Measurements from ENCODE around the gene CTTNBP2.

CTTNBP2 gene

DNA sequence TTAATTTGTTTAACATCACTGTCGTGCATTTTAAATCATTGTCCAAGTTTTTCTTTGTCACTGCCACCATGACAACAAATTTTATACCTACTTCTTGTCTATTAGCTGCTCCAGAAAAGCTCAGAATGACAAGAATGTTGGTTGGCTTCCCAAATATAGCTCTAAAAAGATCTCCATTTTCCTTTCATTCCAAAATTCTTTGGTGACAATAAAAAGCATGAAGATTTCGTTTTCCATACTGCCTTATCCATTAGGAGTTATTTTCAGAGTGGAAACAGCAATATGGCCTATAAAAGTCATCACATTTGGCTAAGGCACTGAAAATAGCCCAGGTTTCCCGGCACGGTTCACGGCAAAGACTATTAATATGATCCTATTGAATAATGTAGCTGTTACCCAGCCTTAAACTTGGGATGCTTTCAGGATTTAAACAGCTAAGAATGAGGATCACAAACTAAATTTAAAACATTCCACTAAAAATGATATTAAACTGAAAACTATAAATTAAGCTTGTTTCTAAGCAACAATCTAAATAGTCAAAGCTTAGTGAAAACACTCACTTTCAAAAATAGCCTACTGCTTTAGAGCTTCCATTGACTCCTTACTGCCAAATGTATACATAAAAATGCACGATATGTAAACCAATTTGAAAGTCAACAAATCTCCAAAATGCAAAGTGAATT is 2.7 kb downstream of the CTTNBP2 start:
- no peak for DNase-seq (ENCODE audit: low spot score)

DNA sequence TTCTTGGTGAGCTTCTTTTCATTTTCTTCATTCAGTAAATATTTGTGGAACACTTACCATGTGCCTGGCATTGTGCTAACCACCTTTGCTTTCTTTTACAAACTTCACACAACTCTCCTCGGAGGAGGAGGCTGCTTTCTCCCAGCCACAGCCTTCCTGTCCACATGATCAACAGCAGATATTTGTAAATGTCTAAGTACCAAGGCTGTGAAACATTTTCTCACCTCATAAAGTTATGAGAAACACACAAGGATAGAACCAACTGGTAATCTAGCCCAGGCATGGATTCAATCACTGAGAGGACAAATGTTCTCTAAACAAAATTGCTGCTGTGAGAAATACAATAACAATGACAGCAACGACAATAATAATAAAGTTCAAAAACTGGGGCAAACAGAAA is 3.9 kb downstream of the CTTNBP2 start:
- DNase-seq (ENCODE audit: low spot score), result no peak

GRCh38 chr7:117863618-117864017 is 9.6 kb downstream of the CTTNBP2 start:
- DNase-seq (ENCODE audit: low spot score), result no peak

DNA sequence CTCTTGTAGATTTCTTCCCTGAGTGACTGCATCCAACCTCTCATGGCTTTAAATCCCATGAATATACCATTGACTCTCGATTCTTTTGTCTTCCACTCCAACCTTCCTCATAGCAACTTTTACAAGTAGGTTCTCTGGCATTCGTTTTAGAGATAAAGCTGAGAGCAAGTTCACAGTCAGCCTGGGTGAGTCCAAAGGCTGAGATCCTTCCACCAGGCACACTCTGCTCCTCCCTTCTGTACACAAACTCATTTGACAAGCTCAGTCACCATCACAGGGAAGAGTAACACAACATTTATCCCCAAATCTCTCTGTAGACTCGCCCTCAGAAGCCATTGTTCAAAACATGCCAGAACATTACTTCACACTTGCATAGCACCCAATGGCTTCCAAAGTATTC is 10.9 kb downstream of the CTTNBP2 start:
- DNase-seq (ENCODE audit: low spot score), result no peak

DNA sequence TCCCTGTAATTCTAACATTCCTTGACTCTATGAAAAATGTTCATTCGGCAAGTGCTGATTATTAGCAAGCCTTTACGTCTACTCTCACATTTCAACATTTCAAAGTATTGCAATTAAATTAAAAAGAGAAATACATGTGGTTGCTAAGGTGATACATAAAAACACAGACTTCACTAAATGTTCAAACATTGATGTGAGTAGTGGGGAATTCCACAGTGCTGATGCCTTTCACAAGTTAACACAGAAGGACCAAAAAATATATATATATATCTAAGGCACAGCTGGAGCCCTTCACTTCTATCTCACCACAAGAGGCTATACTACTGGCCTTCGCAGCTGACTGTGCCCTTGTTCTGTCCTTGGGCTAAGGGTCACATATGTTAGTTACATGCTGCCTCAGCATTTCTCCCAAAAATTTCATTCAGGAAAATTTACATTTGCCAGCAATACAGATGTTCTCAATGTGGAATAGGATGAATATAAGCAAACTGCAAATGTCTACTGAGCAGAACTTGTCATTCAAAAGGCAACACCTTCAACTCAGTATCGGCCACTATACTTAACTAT is 13.9 kb downstream of the CTTNBP2 start:
- DNase-seq (ENCODE audit: low spot score), result no peak

GRCh38 chr7:117858712-117859111 is 14.5 kb downstream of the CTTNBP2 start:
- DNase-seq (ENCODE audit: low spot score), result no peak

GRCh38 chr7:117857718-117858117 is 15.5 kb downstream of the CTTNBP2 start:
- DNase-seq (ENCODE audit: low spot score), result no peak

- DNase-seq (ENCODE audit: low spot score), result no peak
Measured at GRCh38 chr7:117856196-117856595, 17.0 kb downstream of the CTTNBP2 start.

GRCh38 chr7:117854186-117854585 is 19.1 kb downstream of the CTTNBP2 start:
- DNase-seq (ENCODE audit: low spot score), result no peak

DNA sequence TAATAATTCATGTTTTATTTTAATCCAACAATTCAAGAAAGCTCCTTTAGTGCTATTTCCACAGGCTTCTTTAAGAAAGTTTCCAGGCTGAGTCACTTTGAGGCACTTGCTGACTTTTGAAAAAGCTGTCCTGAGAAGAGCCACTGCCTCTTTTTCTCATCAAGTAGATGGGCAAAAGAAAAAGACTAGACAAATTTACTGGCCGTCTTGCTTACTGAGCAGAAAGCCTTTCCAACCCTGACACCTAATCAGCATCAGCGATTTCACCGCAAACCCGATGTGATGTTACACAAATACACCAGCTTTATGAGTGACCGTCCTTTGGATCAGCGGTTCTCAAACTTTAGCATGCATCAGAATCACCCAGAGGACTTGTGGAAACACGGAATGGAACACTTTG is 24.3 kb downstream of the CTTNBP2 start:
- no peak for DNase-seq (ENCODE audit: low spot score)

GRCh38 chr7:117844678-117845077 is 28.6 kb downstream of the CTTNBP2 start:
- no peak for DNase-seq (ENCODE audit: low spot score)

GRCh38 chr7:117841611-117842010 is 31.6 kb downstream of the CTTNBP2 start:
- no peak for DNase-seq (ENCODE audit: low spot score)

- DNase-seq (ENCODE audit: low spot score), result no peak
Measured at GRCh38 chr7:117841011-117841410, 32.2 kb downstream of the CTTNBP2 start.

- DNase-seq (ENCODE audit: low spot score), result no peak
Measured at GRCh38 chr7:117839507-117839906, 33.7 kb downstream of the CTTNBP2 start.

GRCh38 chr7:117837841-117838240 is 35.4 kb downstream of the CTTNBP2 start:
- DNase-seq (ENCODE audit: low spot score), result no peak

DNA sequence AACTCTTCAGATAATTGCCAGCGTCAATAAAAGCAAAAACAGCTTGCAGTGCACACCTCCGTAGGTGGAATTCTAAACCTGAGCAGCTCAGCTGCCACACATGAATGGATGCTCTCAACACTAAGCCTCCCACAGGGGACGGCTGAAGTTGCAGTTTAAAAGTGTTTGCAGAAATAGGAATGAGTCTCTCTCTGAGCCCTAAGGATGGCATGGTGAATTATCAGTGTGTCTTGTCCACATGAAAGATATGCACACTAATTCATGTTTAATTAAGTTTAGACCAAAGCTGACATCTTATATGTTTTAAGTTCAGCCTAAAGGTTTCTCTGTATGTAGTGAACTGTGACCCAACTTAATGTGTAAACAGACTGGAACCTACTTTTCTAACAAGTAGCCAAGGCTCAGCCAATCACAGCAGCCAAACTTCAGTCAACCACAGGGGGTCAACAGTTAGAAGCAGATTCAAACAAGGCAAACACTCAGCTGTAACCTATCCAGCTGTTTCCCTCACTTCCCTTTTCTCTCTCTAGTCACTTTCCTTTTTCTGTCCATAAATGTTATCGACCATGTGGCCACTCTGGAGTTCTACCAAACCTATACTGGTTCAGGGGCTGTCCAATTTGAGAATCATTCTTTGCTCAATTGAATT is 38.1 kb downstream of the CTTNBP2 start:
- DNase-seq (ENCODE audit: low spot score), result no peak

- DNase-seq (ENCODE audit: low spot score), result no peak
Measured at GRCh38 chr7:117830422-117830954, 42.8 kb downstream of the CTTNBP2 start.

DNA sequence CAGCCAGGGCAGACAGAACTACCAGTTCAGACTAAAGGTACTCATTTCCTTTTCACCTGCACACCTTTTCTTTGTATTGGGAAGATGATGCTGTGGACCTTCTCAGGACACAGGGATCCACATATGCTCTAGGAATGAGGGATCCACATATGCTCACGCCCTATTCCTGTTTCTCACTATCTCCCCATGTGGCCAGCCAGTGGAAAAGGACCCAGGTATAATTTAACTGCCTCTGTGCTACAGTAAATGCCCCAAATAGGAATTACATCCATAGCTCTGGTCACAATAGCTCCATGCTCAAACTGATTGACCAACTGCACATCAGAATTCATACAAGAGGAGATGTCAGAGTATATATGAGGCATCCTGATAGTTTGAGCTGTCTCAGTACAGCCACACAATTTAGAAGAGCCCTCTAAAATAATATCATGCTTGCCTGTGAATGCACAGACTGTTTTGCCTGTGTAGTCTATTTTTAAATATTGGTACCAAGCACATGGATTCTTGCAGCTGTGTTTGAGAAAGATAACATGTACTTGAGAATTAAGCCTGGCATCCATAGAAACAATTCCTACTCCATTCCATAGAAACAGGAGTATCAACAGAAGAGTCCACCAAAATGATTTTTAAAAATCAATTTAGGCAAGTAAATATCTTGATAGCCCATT is 43.7 kb downstream of the CTTNBP2 start:
- no peak for DNase-seq (ENCODE audit: low spot score)

GRCh38 chr7:117828825-117829224 is 44.4 kb downstream of the CTTNBP2 start:
- DNase-seq (ENCODE audit: low spot score), result no peak

- no peak for DNase-seq (ENCODE audit: low spot score)
Measured at GRCh38 chr7:117827862-117828261, 45.4 kb downstream of the CTTNBP2 start.

- DNase-seq (ENCODE audit: low spot score), result peak; percentile 15
Measured at GRCh38 chr7:117825132-117825531, 48.1 kb downstream of the CTTNBP2 start.

- DNase-seq (ENCODE audit: low spot score), result no peak
Measured at GRCh38 chr7:117824592-117824991, 48.6 kb downstream of the CTTNBP2 start.

DNA sequence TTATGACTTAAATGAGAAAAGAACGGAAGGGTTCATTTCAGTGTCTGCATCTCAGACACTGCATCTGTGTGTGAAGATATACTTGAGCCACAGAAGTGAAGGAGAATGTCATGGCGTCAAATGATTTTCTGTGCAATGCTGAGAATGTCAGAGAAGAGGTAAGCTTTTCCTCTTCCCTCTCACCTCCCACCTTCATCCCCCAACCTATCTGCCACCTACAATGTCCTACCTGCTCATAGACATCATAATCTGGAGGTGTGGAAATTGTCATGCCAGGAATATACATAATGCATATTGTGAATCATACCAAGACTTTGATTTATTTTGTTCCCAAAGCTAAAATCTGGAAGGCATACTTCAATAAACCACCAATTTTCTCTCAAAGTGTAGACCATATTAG is 53.7 kb downstream of the CTTNBP2 start:
- no peak for DNase-seq (ENCODE audit: low spot score)

Data from RKO (cell line).